Hepatocyte (in vitro differentiated cells): ENCODE data around the gene ADAMTS12.

Experiments used
- EZH2 ChIP-seq: fragments of 200-600 bp; sonication (generic); IDR thresholded peaks from 2 replicates; pipeline ENCODE4 v1.6.1; 2016; ENCODE audit warnings: antibody characterized with exemption, mild to moderate bottlenecking, borderline replicate concordance
- EZH2phosphoT487 ChIP-seq: fragments of 200-600 bp; sonication (generic); IDR thresholded peaks from one replicate; pipeline ENCODE4 v1.6.1; 2018; ENCODE audit warnings: antibody characterized with exemption, mild to moderate bottlenecking, low read depth, moderate library complexity; ENCODE audit not compliant: unreplicated experiment, severe bottlenecking
- TF ChIP-seq, protein P1 (sequence below): fragments of 200-600 bp; sonication (generic); IDR thresholded peaks from 2 replicates; pipeline ENCODE4 v1.5.1; 2016; ENCODE audit warnings: antibody characterized with exemption, mild to moderate bottlenecking; ENCODE audit not compliant: poor library complexity

GRCh38 chr5:33925278-33925677, 33.5 kb upstream of the ADAMTS12 start:
- TF ChIP-seq, protein P1, sequence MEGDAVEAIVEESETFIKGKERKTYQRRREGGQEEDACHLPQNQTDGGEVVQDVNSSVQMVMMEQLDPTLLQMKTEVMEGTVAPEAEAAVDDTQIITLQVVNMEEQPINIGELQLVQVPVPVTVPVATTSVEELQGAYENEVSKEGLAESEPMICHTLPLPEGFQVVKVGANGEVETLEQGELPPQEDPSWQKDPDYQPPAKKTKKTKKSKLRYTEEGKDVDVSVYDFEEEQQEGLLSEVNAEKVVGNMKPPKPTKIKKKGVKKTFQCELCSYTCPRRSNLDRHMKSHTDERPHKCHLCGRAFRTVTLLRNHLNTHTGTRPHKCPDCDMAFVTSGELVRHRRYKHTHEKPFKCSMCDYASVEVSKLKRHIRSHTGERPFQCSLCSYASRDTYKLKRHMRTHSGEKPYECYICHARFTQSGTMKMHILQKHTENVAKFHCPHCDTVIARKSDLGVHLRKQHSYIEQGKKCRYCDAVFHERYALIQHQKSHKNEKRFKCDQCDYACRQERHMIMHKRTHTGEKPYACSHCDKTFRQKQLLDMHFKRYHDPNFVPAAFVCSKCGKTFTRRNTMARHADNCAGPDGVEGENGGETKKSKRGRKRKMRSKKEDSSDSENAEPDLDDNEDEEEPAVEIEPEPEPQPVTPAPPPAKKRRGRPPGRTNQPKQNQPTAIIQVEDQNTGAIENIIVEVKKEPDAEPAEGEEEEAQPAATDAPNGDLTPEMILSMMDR = no peak
- no peak for TF ChIP-seq EZH2
- TF ChIP-seq EZH2phosphoT487 = no peak
